ENCODE results near the gene LEMD1. TPM values are rescaled to one million over a fixed set of nuclear protein-coding genes. Genes with fewer than 3 reads are reported as not detected.

The LEMD1 gene
- total and polyA plus RNA-seq, 10 donors, result not detected

DNA sequence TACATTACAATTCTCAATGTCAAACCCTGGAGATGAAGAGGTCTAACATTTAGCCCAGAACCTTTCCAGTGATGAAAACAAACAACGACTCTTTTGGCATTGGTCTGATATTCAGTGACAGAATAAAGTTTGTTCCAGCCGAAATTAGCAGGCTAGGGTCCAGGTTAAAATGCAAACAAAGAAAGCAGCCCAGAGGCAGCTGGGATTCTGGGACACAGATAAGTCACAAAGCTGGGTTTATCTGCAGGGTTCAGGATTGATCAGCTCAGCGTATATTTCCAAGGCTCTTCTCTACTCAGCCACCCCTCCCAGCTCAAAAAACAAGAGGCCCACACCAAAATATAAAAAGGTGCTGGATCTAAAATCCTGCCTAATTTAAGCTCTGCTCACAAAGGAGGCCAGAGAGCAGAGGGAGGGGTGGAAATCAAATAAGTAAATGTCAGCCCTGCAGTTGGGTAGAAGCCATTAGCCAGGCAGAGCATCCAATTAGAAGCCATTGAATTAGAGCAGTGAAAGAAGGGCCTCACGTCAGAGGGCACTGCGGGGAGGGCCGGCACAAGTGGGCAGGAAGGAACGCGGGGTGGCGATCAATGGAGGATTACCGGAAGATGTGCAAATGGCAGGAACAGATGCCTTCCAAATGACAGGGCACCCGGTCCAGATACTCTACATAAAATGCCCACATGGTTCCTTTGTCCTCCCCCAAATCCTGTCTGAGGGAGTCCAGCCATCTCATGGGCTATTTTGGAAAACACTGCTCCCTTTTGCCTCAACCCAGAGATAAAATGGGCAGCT, 61.9 kb downstream of the LEMD1 start:
- DNase-seq, result no peak
- no peaks in the 10 kb centered on the region for H3K4me1 ChIP-seq
- intact Hi-C loops (cut with DNase I; ENCODE audit: low total_unique reads), result no loop called here
- no peaks in the 10 kb centered on the region for H3K9me3 ChIP-seq
- 62 to 68% (median 67%) methylated on average over 11 of the region's 11 CpGs for WGBS, 5 donors
- TF ChIP-seq POLR2A (IDR thresholded peaks at IDR 0.05) (no peak), POLR2AphosphoS5 (IDR thresholded peaks at IDR 0.05) (no peak)
- TF ChIP-seq, protein P1, sequence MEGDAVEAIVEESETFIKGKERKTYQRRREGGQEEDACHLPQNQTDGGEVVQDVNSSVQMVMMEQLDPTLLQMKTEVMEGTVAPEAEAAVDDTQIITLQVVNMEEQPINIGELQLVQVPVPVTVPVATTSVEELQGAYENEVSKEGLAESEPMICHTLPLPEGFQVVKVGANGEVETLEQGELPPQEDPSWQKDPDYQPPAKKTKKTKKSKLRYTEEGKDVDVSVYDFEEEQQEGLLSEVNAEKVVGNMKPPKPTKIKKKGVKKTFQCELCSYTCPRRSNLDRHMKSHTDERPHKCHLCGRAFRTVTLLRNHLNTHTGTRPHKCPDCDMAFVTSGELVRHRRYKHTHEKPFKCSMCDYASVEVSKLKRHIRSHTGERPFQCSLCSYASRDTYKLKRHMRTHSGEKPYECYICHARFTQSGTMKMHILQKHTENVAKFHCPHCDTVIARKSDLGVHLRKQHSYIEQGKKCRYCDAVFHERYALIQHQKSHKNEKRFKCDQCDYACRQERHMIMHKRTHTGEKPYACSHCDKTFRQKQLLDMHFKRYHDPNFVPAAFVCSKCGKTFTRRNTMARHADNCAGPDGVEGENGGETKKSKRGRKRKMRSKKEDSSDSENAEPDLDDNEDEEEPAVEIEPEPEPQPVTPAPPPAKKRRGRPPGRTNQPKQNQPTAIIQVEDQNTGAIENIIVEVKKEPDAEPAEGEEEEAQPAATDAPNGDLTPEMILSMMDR (IDR thresholded peaks at IDR 0.05 in 8 of 11, conservative IDR thresholded peaks at IDR 0.05 in 3 of 11), result no peak
- H3K4me3 ChIP-seq, result no peak overlapping the region
- peaks cover 0 to 31% (median 0%) of the 10 kb centered on the region in 7 donors for H3K27me3 ChIP-seq (replicated peaks in 1 of 7)
- no peaks in the 10 kb centered on the region for H3K36me3 ChIP-seq
- H3K27ac ChIP-seq, result no peak overlapping the region

DNA sequence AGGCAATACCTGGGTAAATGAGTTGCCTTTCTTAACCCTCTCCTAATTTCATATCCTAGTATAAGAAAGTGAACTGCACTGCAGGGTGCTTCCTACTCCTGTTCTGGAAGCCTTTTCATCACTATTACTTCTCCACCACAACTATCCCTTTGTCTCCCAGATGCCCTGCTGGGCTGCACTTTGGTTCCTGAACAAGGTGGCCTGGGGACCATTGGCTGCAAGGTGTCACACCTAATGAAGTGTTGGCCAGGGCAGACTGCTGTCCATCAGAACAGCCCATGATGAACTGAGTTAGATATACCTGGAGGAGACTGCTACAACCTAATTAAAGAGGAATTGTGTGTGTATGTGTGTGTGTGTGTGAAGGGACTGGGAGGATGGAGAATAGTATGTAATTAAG, 63.3 kb downstream of the LEMD1 start:
- DNase-seq, result no peak
- Histone ChIP-seq H3K4me3 (no peak overlapping the region), H3K4me1 (peaks cover 0 to 9% (median 0%) of the 10 kb centered on the region in 6 donors), H3K36me3 (no peaks in the 10 kb centered on the region), H3K27ac (no peak overlapping the region), H3K9me3 (no peaks in the 10 kb centered on the region), H3K27me3 (replicated peaks in 1 of 7) (peaks cover 0 to 31% (median 0%) of the 10 kb centered on the region in 7 donors)
- intact Hi-C loops (cut with DNase I; ENCODE audit: low total_unique reads), result no loop called here
- TF ChIP-seq POLR2A (IDR thresholded peaks at IDR 0.05), result no peak
- no peak for TF ChIP-seq POLR2AphosphoS5 (IDR thresholded peaks at IDR 0.05)
- TF ChIP-seq, protein P1 (IDR thresholded peaks at IDR 0.05 in 8 of 11, conservative IDR thresholded peaks at IDR 0.05 in 3 of 11), result no peak

DNA sequence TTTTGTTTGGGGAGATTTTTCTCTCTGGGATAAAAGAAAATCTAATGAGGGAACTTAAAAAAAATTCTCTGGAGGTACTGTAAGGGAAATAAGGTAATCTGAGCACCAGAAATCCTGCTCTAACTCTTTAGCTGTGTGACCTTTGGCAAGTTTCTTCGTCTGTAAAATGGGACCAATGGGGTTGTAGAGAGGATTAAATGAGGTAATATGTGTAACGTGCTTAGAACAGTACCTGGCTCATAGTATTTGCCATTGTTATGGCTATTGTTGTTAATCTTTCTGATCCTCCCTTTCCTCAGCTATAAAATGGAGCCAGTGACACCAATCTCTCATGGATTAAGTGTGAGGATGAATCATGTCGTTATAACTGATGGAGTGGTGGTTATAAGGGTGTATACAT, 64.3 kb downstream of the LEMD1 start:
- WGBS, 5 donors, result 82 to 94% (median 85%) methylated on average over 3 of the region's 3 CpGs
- TF ChIP-seq, protein P1 (IDR thresholded peaks at IDR 0.05 in 8 of 11, conservative IDR thresholded peaks at IDR 0.05 in 3 of 11), result no peak
- TF ChIP-seq POLR2AphosphoS5 (IDR thresholded peaks at IDR 0.05) (no peak), POLR2A (IDR thresholded peaks at IDR 0.05) (no peak)
- Histone ChIP-seq H3K4me1 (peaks cover 0 to 9% (median 0%) of the 10 kb centered on the region in 6 donors), H3K27ac (no peak overlapping the region), H3K4me3 (no peak overlapping the region), H3K9me3 (no peaks in the 10 kb centered on the region), H3K27me3 (replicated peaks in 1 of 7) (peaks cover 0 to 31% (median 0%) of the 10 kb centered on the region in 7 donors), H3K36me3 (no peaks in the 10 kb centered on the region)
- DNase-seq, result no peak
- intact Hi-C loops (cut with DNase I; ENCODE audit: low total_unique reads), result no loop called here

DNA sequence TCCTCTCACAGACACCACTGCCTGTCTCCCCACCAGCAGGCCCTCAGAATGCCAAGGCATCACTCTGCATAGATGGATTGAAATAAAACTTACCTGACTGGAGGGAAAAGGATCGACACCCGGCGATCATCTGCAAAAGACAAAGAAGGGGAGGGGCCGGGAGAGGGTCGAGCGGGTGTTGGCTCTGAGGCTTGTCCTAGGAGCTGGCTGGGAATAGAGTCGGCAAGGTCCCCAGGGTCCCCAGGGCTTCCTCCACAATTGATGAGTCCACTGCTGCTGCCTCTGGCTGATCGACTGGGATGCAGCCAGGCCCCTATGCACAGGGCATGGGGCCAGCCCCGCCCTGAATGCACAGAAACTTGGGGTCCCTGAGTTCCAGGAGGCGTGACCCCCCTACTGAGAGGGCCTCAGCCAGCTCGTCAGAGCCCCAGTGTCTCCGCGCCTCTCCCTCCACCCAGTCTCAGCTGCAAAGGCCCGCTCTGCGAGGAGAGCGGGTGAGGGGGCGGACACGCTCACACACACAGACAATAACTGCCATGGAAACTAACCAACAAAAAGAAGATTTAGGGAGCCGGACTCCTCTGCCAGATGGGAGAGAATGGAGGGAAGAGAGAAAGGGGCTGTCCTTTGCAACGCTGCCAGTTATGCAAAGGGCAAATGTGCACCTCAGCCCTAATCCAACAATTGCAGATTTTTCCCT, 65.3 kb downstream of the LEMD1 start, which contains the start of gene KLHDC8A:
Gene KLHDC8A (minus strand): TSS at position 483 of the 700 bp plus-strand sequence. CDS start 13,318 bp downstream, outside the sequence.
- Histone ChIP-seq H3K36me3 (no peaks in the 10 kb centered on the region), H3K9me3 (no peaks in the 10 kb centered on the region), H3K27me3 (replicated peaks in 1 of 7) (peaks cover 0 to 31% (median 0%) of the 10 kb centered on the region in 7 donors), H3K27ac (no peak within 1 kb of the TSS), H3K4me1 (peaks cover 0 to 9% (median 0%) of the 10 kb centered on the region in 6 donors), H3K4me3 (no peak within 1 kb of the TSS)
- intact Hi-C loops (cut with DNase I; ENCODE audit: low total_unique reads), result no loop called here
- DNase-seq, result no peak
- TF ChIP-seq POLR2AphosphoS5 (IDR thresholded peaks at IDR 0.05) (no peak), POLR2A (IDR thresholded peaks at IDR 0.05) (no peak)
- TF ChIP-seq, protein P1 (IDR thresholded peaks at IDR 0.05 in 8 of 11, conservative IDR thresholded peaks at IDR 0.05 in 3 of 11), result no peak
- WGBS, 5 donors, result 60 to 85% (median 75%) methylated on average over 17 to 20 of the region's 20 CpGs

Data from spleen (tissue), 11 donors.